OCI-LY7 (cell line): ENCODE results near the gene ENPP7. TPM values are rescaled to one million over a fixed set of nuclear protein-coding genes. Genes with fewer than 3 reads are reported as not detected.
A peak's percentile ranks its signal among the peaks of the same experiment; 100 is the strongest.

Experiments
- BruUV-seq: library from RNA; stranded (reverse); fragments of 400-500 nt; replicated peaks from 2 replicates; lab custom pipeline; 2021; lab: Mats Ljungman, UMichigan
- CTCF ChIA-PET: fragments of 300-600 bp; sonication (Branson Sonifier 250); formaldehyde crosslinking; loops from one replicate; lab custom pipeline; 2022; ENCODE audit warnings: antibody characterized with exemption; ENCODE audit not compliant: unreplicated experiment; lab: Charles Lee
- POLR2A ChIA-PET: fragments of 300-600 bp; sonication (Branson Sonifier 250); formaldehyde crosslinking; loops from one replicate; lab custom pipeline; 2022; ENCODE audit warnings: antibody characterized with exemption; lab: Charles Lee
- DNase-seq: peaks from one replicate; pipeline ENCODE4 v3.0.0-alpha.2; 2015; ENCODE audit warnings: low spot score
- H2AFZ ChIP-seq: fragments of 200-600 bp; sonication (generic), shearing (Covaris generic); 2 replicates; pipeline ENCODE4 v1.6.1; 2014; ENCODE audit warnings: mild to moderate bottlenecking, antibody characterized with exemption, low read length, moderate library complexity
- H3K27ac ChIP-seq: fragments of 200-600 bp; sonication (generic); 2 replicates; pipeline ENCODE4 v1.5.1; 2014; ENCODE audit warnings: mixed run types, low read depth, mild to moderate bottlenecking, moderate library complexity, low read length, inconsistent platforms; ENCODE audit not compliant: poor library complexity, severe bottlenecking
- H3K36me3 ChIP-seq: fragments of 200-600 bp; sonication (generic); 2 replicates; pipeline ENCODE4 v1.6.1; 2014; ENCODE audit warnings: mild to moderate bottlenecking, antibody characterized with exemption, low read length, moderate library complexity, mixed read lengths; ENCODE audit not compliant: insufficient read depth
- H3K4me1 ChIP-seq: fragments of 200-600 bp; sonication (generic); 2 replicates; pipeline ENCODE4 v1.5.1; 2014; ENCODE audit warnings: mild to moderate bottlenecking, low read length; ENCODE audit not compliant: insufficient read depth, poor library complexity, severe bottlenecking
- H3K4me2 ChIP-seq: fragments of 200-600 bp; sonication (generic); 2 replicates; pipeline ENCODE4 v1.6.1; 2014; ENCODE audit warnings: mild to moderate bottlenecking, low read length
- H3K4me3 ChIP-seq: fragments of 200-600 bp; sonication (generic); 2 replicates; pipeline ENCODE4 v1.5.1; 2014; ENCODE audit warnings: mild to moderate bottlenecking, low read depth, low read length; ENCODE audit not compliant: poor library complexity, severe bottlenecking
- H3K79me2 ChIP-seq: fragments of 200-600 bp; sonication (generic); 2 replicates; pipeline ENCODE4 v1.6.1; 2016; ENCODE audit warnings: low read depth, mild to moderate bottlenecking, low read length, moderate library complexity, mixed read lengths; ENCODE audit not compliant: insufficient read depth
- H3K9me2 ChIP-seq: fragments of 200-600 bp; sonication (generic); 2 replicates; pipeline ENCODE4 v1.6.1; 2016; ENCODE audit warnings: mild to moderate bottlenecking, low read length, mixed read lengths; ENCODE audit not compliant: insufficient read depth
- H3K9me3 ChIP-seq: fragments of 200-600 bp; sonication (generic); 2 replicates; pipeline ENCODE4 v1.6.1; 2014; ENCODE audit warnings: mild to moderate bottlenecking, mixed run types, low read length, mixed read lengths
- H4K20me1 ChIP-seq: fragments of 200-600 bp; sonication (generic); 2 replicates; pipeline ENCODE4 v1.6.1; 2014; ENCODE audit warnings: mild to moderate bottlenecking, antibody characterized with exemption, low read length, moderate library complexity, mixed read lengths; ENCODE audit not compliant: insufficient read depth
- CTCF ChIP-seq: fragments of 200-600 bp; sonication (generic); conservative IDR thresholded peaks from 2 replicates; pipeline ENCODE4 v1.5.1; 2014; ENCODE audit warnings: mild to moderate bottlenecking, antibody characterized with exemption, low read length, moderate library complexity, mixed read lengths
- EZH2phosphoT487 ChIP-seq: fragments of 200-600 bp; sonication (generic); IDR thresholded peaks from 2 replicates; pipeline ENCODE4 v1.6.1; 2018; ENCODE audit warnings: low read depth, borderline replicate concordance, mild to moderate bottlenecking, mixed run types, antibody characterized with exemption, low read length, moderate library complexity, mixed read lengths
- intact Hi-C: fragments of 100-400 bp; cut with micrococcal nuclease; formaldehyde crosslinking; loops from one replicate; pipeline ENCODE4 v1.10.0; 2022; ENCODE audit not compliant: unreplicated experiment
- total RNA-seq, 2 experiments: library from RNA; depleted of rRNA in 1 of 2; stranded (reverse); fragments of >200 nt in 1 of 2; shearing (Covaris generic) in 1 of 2; gene quantifications; 2 replicates each; pipeline ENCODE4 v1.2.3, GENCODE V29; 2014 to 2022

Gene ENPP7
- total RNA-seq, 2 experiments from 2014 or later: 0.28 to 0.42 TPM

DNA sequence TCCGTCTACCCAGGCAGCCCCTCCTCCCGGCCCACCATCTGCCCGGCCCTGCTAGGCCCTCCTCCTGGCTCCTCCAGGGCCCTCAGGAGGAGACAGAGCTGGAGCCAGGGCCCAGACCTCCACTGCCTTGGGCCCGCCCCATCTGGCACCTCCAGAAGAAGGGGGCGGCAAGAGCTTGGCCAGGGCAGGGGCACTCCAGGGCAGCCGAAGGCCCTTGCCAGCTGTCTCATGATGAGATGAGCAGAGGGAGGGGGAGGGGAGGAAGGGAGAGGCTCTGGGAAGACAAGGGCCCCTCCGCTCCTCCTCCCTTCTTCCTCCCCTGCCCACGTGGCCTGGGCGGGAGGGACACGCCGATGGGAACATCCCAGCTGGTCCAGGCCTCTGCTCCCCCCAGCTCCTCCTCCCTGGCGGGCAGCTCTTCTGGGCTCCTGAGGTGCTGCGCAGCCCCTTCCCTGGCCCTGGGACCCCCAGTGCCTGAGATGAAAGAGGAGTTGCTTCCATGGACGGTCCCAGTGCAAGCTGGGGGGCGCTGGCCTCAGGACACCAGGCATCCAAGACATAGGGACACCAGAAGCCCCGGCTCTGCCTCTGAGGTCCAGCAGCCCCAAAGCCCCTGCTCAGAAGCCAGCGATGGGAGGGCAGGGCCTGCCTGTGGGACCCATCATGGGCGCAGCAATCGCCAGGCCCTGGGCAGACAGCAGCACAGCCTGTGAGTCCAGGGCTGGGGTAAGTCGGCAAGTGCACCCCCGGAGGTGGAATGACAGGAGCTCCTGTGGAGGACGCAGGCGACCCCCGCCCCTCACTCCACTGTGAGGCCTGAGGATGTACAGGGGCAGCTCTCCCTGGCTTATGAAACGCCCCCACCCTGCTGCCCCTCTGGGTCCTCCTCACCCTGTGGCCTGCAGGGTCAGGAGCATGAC, 23.6 kb upstream of the ENPP7 start:
- no peak overlapping the region for H2AFZ ChIP-seq
- peaks cover 5% of the 10 kb centered on the region; the same call in 1 of the 2 replicates for H3K9me3 ChIP-seq
- intact Hi-C loops: loop anchor here (5.0 kb wide), 1 partner anchor 305 kb away; no protein-coding TSS in a partner anchor
- DNase-seq: no peak
- H3K36me3 ChIP-seq: no peaks in the 10 kb centered on the region
- H3K4me1 ChIP-seq: peaks cover 4% of the 10 kb centered on the region
- no peaks in the 10 kb centered on the region for H3K79me2 ChIP-seq
- TF ChIP-seq CTCF (no peak), EZH2phosphoT487 (no peak)
- H3K9me2 ChIP-seq: no peaks in the 10 kb centered on the region
- ChIA-PET POLR2A (no interaction called here), CTCF (interaction anchor here (0.6 kb wide), 1 partner anchor 90 kb away, joined by 8 read pairs; the partner anchor contains the start of gene CBX8)
- H3K27ac ChIP-seq: no peak overlapping the region
- no peak overlapping the region for H3K4me2 ChIP-seq
- no TSS peak for BruUV-seq
- H4K20me1 ChIP-seq: no peaks in the 10 kb centered on the region
- no peak overlapping the region for H3K4me3 ChIP-seq

DNA sequence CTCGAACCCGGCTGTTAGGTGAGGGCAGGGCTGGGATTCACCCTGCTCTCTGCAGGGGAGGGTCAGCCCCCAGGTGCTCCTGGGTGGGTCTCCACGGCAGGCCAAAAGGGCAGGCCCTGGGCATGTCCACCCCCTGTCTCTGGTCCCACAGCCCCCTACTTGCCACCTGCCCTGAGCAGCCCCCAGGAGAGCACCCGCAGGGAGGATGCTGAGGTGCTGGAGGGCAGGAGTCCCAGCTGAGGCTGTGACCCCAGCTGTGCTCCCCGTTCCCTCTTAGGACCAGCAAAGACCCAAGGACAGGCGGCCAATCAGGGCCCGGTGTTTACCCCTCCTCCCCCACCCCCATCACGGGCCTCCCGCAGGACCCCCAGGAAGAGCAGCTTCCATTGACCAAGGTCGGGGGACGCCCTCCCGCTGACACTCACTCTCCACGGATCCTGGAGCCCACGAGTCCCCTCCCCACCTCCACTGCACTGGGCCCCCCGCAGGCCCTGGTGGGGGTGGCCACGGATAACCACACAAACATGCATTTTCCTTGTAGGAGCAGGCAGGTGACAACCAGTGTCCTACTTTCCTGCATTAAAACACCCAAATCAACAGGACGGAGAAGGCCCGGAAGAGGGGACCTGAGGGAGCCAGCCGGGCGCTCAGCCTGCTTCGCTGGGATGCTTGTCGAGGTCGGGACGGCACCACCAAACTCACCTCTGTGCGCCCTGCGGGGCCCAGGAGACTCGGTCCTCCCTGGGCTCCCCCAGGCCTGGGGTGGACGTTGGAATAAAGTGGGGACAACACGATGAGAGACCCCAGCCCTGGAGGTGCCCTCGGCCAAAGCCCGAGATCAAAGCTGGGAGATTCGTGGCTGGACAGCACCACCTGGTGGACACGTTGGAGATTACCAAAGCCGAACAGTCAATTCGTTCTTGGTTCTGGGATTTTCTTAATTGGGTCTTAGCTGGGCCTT, 22.5 kb upstream of the ENPP7 start:
- Histone ChIP-seq H3K36me3 (no peaks in the 10 kb centered on the region), H3K27ac (no peak overlapping the region), H2AFZ (no peak overlapping the region), H4K20me1 (no peaks in the 10 kb centered on the region), H3K9me3 (peaks cover 7% of the 10 kb centered on the region; the same call in 1 of the 2 replicates), H3K4me3 (no peak overlapping the region), H3K79me2 (no peaks in the 10 kb centered on the region), H3K4me1 (peaks cover 14% of the 10 kb centered on the region), H3K4me2 (no peak overlapping the region), H3K9me2 (no peaks in the 10 kb centered on the region)
- intact Hi-C loops: loop anchor here (2.0 to 5.0 kb wide), 2 partner anchors 95 to 306 kb away; no protein-coding TSS in a partner anchor
- CTCF ChIA-PET: interaction anchor here (0.6 kb wide), 2 partner anchors 13 to 347 kb away, joined by 3 to 4 read pairs; no protein-coding TSS in a partner anchor
- TF ChIP-seq CTCF: peak; percentile 84
- TF ChIP-seq EZH2phosphoT487: no peak
- POLR2A ChIA-PET: no interaction called here
- BruUV-seq: no TSS peak
- DNase-seq: peak; percentile 71
